Trophoblast cell (in vitro differentiated cells and primary cell): ENCODE results near the gene ERAS.
"Not testable (repeated sequence)": the region's sequence is repeated elsewhere in the genome, so short reads cannot be mapped to it uniquely, and the experiment has no call there.

Experiments
- DNase-seq, 2 donors: peaks; one replicate each; pipeline ENCODE4 v3.0.0-alpha.2; 2016
- H2AFZ ChIP-seq: 2 replicates; pipeline ENCODE4 v1.6.1; 2013; ENCODE audit warnings: low read length, moderate library complexity, mild to moderate bottlenecking; ENCODE audit not compliant: insufficient read depth, poor library complexity
- H2AK5ac ChIP-seq: 2 replicates; pipeline ENCODE4 v1.6.1; 2013; ENCODE audit warnings: mild to moderate bottlenecking, low read length
- H2BK120ac ChIP-seq: 2 replicates; pipeline ENCODE4 v1.6.1; 2013; ENCODE audit warnings: low read length, mild to moderate bottlenecking, moderate library complexity; ENCODE audit not compliant: insufficient read depth, poor library complexity
- H2BK12ac ChIP-seq: 2 replicates; pipeline ENCODE4 v1.6.1; 2013; ENCODE audit warnings: mild to moderate bottlenecking, low read length, moderate library complexity
- H2BK5ac ChIP-seq: 2 replicates; pipeline ENCODE4 v1.6.1; 2013; ENCODE audit warnings: low read length, low read depth, moderate library complexity, mild to moderate bottlenecking; ENCODE audit not compliant: poor library complexity
- H3K14ac ChIP-seq: 2 replicates; pipeline ENCODE4 v1.6.1; 2013; ENCODE audit warnings: mild to moderate bottlenecking, low read length
- H3K18ac ChIP-seq: 2 replicates; pipeline ENCODE4 v1.6.1; 2013; ENCODE audit warnings: mild to moderate bottlenecking, low read length
- H3K23ac ChIP-seq: 2 replicates; pipeline ENCODE4 v1.6.1; 2013; ENCODE audit warnings: low read length
- H3K27ac ChIP-seq: 2 replicates; pipeline ENCODE4 v1.5.1; 2013; ENCODE audit warnings: low read depth, mild to moderate bottlenecking, inconsistent platforms, low read length, moderate library complexity
- H3K27me3 ChIP-seq: 2 replicates; pipeline ENCODE4 v1.6.1; 2013; ENCODE audit warnings: inconsistent platforms, mild to moderate bottlenecking, low read length, moderate library complexity; ENCODE audit not compliant: insufficient read depth
- H3K36me3 ChIP-seq, 2 experiments: 1 replicate in 1 of 2; 2 replicates in 1 of 2; pipeline ENCODE4 v1.6.1; 2013; ENCODE audit warnings: low read length in 2 of 2, mild to moderate bottlenecking in 2 of 2, moderate library complexity in 1 of 2; ENCODE audit not compliant: insufficient read depth in 2 of 2, control insufficient read depth in 1 of 2
- H3K4ac ChIP-seq: 2 replicates; pipeline ENCODE4 v1.6.1; 2013; ENCODE audit warnings: low read depth, mild to moderate bottlenecking, low read length, moderate library complexity
- H3K4me1 ChIP-seq, 2 experiments: 1 replicate in 1 of 2; 2 replicates in 1 of 2; pipeline ENCODE4 v1.6.1; 2013; ENCODE audit warnings: low read length in 2 of 2, mild to moderate bottlenecking in 2 of 2, moderate library complexity in 1 of 2; ENCODE audit not compliant: insufficient read depth in 2 of 2, control insufficient read depth in 1 of 2
- H3K4me2 ChIP-seq: 2 replicates; pipeline ENCODE4 v1.6.1; 2013; ENCODE audit warnings: inconsistent platforms, mild to moderate bottlenecking, low read length, moderate library complexity
- H3K4me3 ChIP-seq: 2 replicates; pipeline ENCODE4 v1.5.1; 2013; ENCODE audit warnings: mild to moderate bottlenecking, low read depth, low read length, inconsistent platforms
- H3K79me1 ChIP-seq: one replicate; pipeline ENCODE4 v1.6.1; 2013; ENCODE audit warnings: low read length
- H3K79me2 ChIP-seq: 2 replicates; pipeline ENCODE4 v1.6.1; 2013; ENCODE audit warnings: low read length, mild to moderate bottlenecking; ENCODE audit not compliant: control insufficient read depth, insufficient read depth, poor library complexity
- H3K9ac ChIP-seq: 2 replicates; pipeline ENCODE4 v1.6.1; 2013; ENCODE audit warnings: mild to moderate bottlenecking, low read length
- H3K9me3 ChIP-seq: 2 replicates; pipeline ENCODE4 v1.6.1; 2013; ENCODE audit warnings: low read depth, mild to moderate bottlenecking, control low read depth, inconsistent platforms, low read length; ENCODE audit not compliant: insufficient read depth
- H4K12ac ChIP-seq: 2 replicates; pipeline ENCODE4 v1.6.1; 2013; ENCODE audit warnings: low read depth, mild to moderate bottlenecking, low read length, moderate library complexity
- H4K8ac ChIP-seq: 2 replicates; pipeline ENCODE4 v1.6.1; 2013; ENCODE audit warnings: low read depth, mild to moderate bottlenecking, low read length, moderate library complexity
- H4K91ac ChIP-seq: one replicate; pipeline ENCODE4 v1.6.1; 2013; ENCODE audit warnings: low read depth, mild to moderate bottlenecking, low read length, moderate library complexity
- WGBS: extraction: QIAGEN DNeasy Blood & Tissue Kit; methylation state at CpG from one replicate; pipeline ENCODE4 v1.1.7; 2013; ENCODE audit warnings: missing lambda C conversion rate; ENCODE audit not compliant: insufficient read length, insufficient coverage; ENCODE audit errors: extremely low coverage; 5-methylcytosine and 5-hydroxymethylcytosine counted together

The ERAS gene

GRCh38 chrX:48816014-48816810 lies 10.1 kb upstream of the ERAS start:
- Histone ChIP-seq H3K4ac (no peak overlapping the region), H3K79me1 (no peaks in the 10 kb centered on the region), H2AFZ (no peak overlapping the region), H3K27ac (no peak overlapping the region), H3K4me1 (no peaks in the 10 kb centered on the region), H3K9me3 (no peaks in the 10 kb centered on the region), H3K27me3 (no peaks in the 10 kb centered on the region), H3K4me2 (no peak overlapping the region), H4K91ac (no peak overlapping the region), H2BK12ac (no peak overlapping the region), H2BK5ac (no peak overlapping the region), H3K79me2 (no peaks in the 10 kb centered on the region), H4K8ac (no peak overlapping the region), H3K23ac (no peak overlapping the region), H3K4me3 (no peak overlapping the region), H2AK5ac (no peak overlapping the region), H3K36me3 (peaks cover 48 to 54% of the 10 kb centered on the region in 2 experiments), H2BK120ac (no peak overlapping the region), H3K18ac (no peak overlapping the region), H3K9ac (no peak overlapping the region), H4K12ac (no peak overlapping the region), H3K14ac (no peak overlapping the region)
- DNase-seq = no peak
- no CpG with 5 or more reads among the region's 18 CpGs for WGBS

GRCh38 chrX:48818098-48818497 lies 8.2 kb upstream of the ERAS start:
- no peak overlapping the region for H2BK5ac ChIP-seq
- no peaks in the 10 kb centered on the region for H3K9me3 ChIP-seq
- no peaks in the 10 kb centered on the region for H3K4me1 ChIP-seq
- H3K18ac ChIP-seq = no peak overlapping the region
- H4K8ac ChIP-seq = no peak overlapping the region
- no peak overlapping the region for H4K91ac ChIP-seq
- H3K36me3 ChIP-seq = peaks cover 58 to 65% of the 10 kb centered on the region in 2 experiments
- H2AFZ ChIP-seq = no peak overlapping the region
- H3K79me2 ChIP-seq = no peaks in the 10 kb centered on the region
- no peak overlapping the region for H2AK5ac ChIP-seq
- peak in 1 of 2 donors; percentile 45 for DNase-seq
- no peak overlapping the region for H3K14ac ChIP-seq
- H4K12ac ChIP-seq = no peak overlapping the region
- H3K23ac ChIP-seq = no peak overlapping the region
- H3K9ac ChIP-seq = no peak overlapping the region
- H2BK120ac ChIP-seq = no peak overlapping the region
- no peak overlapping the region for H3K4me2 ChIP-seq
- H3K4ac ChIP-seq = no peak overlapping the region
- H3K27me3 ChIP-seq = no peaks in the 10 kb centered on the region
- no peak overlapping the region for H2BK12ac ChIP-seq
- no peak overlapping the region for H3K27ac ChIP-seq
- H3K79me1 ChIP-seq = no peaks in the 10 kb centered on the region
- no peak overlapping the region for H3K4me3 ChIP-seq
- no CpG with 5 or more reads among the region's 16 CpGs for WGBS

- Histone ChIP-seq H3K79me2 (no peaks in the 10 kb centered on the region), H4K91ac (no peak overlapping the region), H4K12ac (no peak overlapping the region), H2AFZ (no peak overlapping the region), H3K4me2 (no peak overlapping the region), H3K23ac (no peak overlapping the region), H3K36me3 (peaks cover 66 to 69% of the 10 kb centered on the region in 2 experiments), H3K79me1 (no peaks in the 10 kb centered on the region), H3K4me1 (no peaks in the 10 kb centered on the region), H2BK120ac (no peak overlapping the region), H3K4me3 (no peak overlapping the region), H3K27ac (no peak overlapping the region), H3K9ac (no peak overlapping the region), H3K14ac (no peak overlapping the region), H3K18ac (no peak overlapping the region), H2BK12ac (no peak overlapping the region), H2AK5ac (no peak overlapping the region), H3K9me3 (no peaks in the 10 kb centered on the region), H3K4ac (no peak overlapping the region), H2BK5ac (no peak overlapping the region), H4K8ac (no peak overlapping the region), H3K27me3 (no peaks in the 10 kb centered on the region)
- WGBS = no CpG with 5 or more reads among the region's 4 CpGs
- DNase-seq = no peak
These were observed 7.4 kb upstream of the ERAS start for GRCh38 chrX:48818866-48819265.

- not testable (repeated sequence) for H3K79me2 ChIP-seq, H3K4me1 ChIP-seq, H4K12ac ChIP-seq, H3K4ac ChIP-seq, H3K18ac ChIP-seq, H3K9me3 ChIP-seq, H2BK120ac ChIP-seq, H3K4me3 ChIP-seq, H2BK12ac ChIP-seq, H3K27ac ChIP-seq, H3K27me3 ChIP-seq, H3K23ac ChIP-seq, H2AFZ ChIP-seq, H3K14ac ChIP-seq, H3K4me2 ChIP-seq, H2BK5ac ChIP-seq, H3K79me1 ChIP-seq, H4K91ac ChIP-seq, H2AK5ac ChIP-seq, H3K9ac ChIP-seq, H4K8ac ChIP-seq
- no CpG with 5 or more reads among the region's 9 CpGs for WGBS
- peak in 1 of 2 donors; percentile 7 for DNase-seq
- H3K36me3 ChIP-seq = peaks cover 69 to 73% of the 10 kb centered on the region in 2 experiments
These were observed 6.9 kb upstream of the ERAS start for GRCh38 chrX:48819394-48819793.
